Activated T-cell treated with anti-CD3 and anti-CD28 coated beads, Interleukin-2, amount 50 U/mL, for 1 hour (primary cell): Measurements from ENCODE around the gene GPC6.

Experiments
- DNase-seq: peaks from one replicate; pipeline ENCODE4 v3.0.0-alpha.2; 2020

Gene GPC6

DNA sequence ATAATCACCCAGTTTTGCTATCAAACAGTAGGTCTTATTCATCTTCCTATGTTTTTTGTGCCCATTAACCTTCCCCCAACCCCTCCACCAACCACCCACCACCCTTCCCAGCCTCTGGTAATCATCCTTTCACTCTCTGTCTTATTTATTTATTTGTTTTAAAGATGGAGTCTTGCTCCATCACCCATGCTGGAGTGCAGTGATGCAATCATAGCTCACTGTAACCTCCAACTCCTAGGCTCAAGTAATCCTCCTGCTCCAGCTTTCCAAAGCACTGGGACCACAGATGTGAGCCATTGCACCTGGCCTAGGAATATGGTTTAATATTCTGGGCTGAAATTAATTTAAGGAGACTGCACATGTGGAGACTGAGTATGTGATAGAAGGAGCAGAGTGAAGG lies 527.0 kb downstream of the GPC6 start:
- no peak for DNase-seq

DNA sequence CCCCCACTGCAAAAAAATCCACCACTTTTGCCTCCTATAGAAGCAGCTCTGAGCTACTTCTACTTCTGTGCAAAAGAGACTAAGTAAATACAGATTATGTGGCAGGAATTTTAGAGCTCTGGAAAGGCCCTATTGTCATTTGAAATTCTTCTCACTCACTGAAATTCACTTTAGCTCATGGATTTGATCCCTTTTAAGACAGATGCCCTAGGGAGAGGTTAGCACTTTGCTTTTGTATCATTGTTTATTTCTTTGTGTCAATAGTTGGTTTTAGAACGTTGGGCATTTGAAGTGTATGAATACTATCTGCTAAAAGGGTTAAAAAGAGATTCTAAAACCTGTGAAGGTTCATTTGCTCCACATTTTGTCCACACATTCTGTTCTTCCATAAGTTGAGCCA lies 528.7 kb downstream of the GPC6 start:
- DNase-seq: no peak

DNA sequence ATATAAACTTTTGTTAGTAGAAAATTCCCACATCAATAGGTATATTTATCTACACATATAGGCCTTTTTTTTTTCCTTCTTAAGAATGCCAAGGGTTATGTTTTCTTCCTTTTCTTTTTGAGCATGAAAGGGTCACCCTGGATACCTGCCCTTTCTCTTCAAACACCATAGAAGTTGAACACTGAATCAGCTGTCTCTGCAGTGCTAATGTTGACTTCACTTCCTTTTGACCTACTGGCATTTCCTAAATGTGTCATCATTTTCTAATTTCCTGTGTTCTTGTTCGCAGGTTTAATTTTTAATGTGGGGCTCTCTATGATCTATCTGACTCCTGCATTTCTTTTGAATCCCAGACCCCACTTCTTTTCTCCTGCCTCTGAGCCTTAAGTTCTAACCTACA lies 532.0 kb downstream of the GPC6 start:
- no peak for DNase-seq

DNA sequence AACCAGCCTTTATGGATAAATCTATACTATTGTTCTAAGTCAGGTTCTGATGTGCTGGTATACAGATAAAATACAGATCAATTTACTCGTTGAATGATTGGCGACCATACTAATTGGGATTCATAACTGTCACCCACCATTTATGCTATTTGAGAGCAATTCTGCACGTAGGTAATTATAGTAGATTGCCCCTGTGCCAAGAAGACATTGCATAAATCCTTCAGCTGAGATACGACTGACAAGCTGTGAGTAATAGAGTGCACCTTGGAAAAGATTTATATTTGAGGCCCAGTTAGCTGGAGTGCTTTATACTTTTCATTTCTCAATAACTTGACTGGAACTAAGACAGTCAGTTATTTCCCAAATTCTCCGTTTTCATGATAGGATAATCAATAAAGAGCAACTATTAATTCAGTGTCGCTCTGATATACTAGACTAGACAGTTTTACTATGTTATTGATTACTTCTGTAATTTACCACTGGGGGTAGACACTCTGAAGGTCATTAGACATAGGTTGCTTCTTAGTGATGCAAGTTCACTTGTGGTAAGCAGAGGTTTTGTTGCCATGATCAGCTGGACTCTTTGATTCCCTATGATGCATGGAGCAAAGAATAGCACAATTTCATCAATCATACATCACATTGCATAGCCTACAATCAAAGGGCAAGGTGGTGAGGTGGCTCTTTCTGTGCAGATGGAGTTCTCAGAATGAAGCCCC lies 536.3 kb downstream of the GPC6 start:
- DNase-seq: no peak

DNA sequence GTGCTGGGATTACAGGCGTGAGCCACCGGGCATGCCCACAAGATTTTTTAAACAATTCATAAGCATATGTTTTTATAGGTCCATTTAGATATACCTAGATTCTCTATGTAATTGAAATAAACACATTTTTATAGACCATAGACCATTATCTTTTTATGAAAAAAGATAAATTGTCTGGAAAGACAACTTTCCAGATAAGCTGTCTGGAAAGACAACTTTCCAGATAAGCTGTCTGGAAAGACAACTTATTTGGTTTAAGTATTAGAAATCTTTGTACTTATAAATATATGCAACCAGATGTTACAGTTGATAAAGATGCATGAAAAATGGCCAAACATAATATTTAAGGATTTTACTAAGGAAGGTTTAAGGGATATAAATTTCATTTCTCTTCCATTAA lies 538.5 kb downstream of the GPC6 start:
- DNase-seq: no peak

DNA sequence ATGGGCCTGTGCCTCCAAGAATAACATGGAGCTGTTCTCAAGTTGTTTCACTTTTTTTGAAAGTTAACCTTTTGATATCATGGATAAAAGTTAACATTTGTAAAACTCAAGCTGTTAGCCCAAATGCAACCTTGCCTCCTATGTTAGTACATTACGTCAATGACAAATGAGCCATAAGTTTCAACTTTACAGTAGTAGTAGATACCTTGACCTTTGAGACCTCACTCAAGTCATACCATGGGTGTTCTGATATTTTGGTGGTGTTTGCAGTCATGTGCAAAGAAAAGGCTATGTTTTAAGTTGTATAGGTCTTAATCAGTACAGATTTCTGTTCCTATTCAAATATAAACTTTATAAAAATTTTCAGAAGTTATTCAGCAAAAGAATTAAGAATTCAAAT lies 539.2 kb downstream of the GPC6 start:
- DNase-seq: no peak

DNA sequence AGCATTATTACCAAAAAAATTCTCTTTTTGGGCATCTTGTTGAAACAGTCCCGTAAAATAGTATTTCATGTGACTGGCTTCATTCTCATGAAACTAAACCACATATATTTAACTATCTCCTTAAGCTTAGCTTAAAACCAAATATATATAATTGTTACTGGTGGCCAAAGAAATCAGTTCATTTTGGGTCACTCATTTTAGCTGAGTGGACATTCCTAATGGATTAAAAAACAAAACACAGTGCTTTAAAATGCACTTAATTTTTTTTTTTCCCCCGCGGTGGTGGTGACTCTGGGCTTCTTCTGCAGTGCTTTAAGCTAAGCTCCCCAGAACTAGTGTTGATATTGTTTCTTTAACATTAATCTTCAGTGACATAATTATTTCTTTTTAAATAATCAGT lies 540.1 kb downstream of the GPC6 start:
- no peak for DNase-seq

DNA sequence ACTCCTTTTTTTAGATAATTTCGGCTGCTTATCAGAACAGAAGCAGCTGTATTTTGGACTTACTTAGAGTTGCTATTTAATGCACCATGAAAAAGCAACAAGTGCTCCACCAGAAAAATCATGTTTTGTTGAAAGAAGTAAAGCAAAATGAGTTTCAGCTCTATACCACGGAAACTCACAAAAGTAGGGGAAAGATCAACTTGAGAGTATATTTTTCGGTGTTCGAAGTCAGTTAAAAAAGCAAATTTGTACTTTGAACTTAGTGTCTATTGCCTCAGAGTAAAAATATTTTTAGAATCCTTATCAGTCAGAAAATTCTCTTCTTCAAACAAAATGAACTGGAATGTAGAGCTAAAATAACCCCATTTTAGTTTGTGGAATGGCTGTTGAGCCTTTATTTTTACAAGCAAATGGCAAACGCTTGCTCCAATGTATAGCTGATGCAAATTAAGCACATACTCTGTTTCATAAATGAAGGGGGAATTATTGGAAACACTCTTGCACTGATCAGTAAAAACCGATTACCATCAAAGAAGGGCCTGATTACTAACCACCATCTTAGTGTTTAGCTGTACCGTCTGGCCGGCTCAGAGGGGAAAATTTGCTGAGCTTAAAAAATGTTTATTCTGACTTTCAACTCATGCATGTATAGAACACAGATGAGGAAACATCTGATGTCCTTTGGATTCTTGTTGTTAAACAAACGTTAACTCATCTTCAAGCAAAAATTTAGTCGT lies 540.7 kb downstream of the GPC6 start:
- DNase-seq: no peak

DNA sequence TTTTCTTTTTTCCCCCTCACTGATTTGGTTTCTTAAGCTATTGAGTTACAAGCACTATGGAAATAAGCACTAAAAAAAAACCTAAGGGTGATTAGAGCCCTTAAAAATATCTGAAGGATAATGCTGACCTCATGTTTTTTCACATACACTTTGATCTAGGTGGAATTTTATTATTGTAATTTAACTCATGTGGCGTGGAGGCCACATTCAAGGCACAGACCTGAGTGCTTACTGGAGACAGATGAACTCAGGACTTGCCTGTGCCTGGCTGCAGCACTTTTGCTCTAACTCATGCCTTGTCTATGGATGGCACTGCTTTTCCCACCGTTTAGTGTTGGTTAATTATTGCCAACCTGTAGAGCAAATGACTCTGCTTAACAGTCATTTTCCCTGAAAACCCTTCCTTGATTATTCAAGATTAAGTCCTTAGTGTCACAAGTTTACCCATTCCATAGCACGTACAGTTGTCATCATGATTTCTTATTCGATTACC lies 541.4 kb downstream of the GPC6 start:
- DNase-seq: no peak

DNA sequence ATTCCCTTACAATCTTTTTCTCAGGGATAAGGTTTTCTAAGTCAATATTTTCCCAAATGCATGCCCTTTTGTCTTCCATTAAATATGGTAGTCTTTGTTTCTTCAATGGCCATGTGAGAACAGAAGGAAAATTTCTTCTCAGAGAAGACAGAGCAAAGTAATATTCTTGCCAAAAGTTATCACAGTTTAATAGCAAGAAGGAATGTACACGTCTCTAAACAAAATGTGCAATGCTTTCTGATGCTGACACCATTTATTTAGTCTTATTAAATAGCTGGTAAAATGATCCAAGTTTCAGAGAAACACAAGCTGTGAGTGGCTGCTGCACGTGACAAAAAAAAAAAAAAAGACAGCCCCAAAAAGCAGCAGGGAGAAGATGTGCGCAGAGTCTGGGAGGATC lies 542.5 kb downstream of the GPC6 start:
- DNase-seq: no peak

DNA sequence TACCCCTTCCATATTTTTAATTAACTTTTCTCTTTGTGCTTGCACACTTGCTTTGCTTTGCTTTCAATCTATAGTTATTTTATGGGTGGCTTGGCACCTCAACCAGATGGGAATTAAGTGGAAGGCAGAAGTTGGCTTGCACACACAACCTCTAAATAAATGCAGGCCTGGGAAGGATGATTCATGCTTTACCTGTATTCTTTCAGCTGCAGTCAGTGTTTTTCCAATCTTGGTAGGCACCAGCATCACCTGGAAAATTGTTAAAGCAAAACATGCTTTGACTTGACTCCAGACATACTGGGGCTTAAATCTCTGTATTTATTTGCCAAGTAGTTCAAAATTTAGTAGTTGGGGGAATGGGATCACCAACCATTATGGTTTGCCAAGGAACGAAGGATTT lies 543.0 kb downstream of the GPC6 start:
- no peak for DNase-seq

DNA sequence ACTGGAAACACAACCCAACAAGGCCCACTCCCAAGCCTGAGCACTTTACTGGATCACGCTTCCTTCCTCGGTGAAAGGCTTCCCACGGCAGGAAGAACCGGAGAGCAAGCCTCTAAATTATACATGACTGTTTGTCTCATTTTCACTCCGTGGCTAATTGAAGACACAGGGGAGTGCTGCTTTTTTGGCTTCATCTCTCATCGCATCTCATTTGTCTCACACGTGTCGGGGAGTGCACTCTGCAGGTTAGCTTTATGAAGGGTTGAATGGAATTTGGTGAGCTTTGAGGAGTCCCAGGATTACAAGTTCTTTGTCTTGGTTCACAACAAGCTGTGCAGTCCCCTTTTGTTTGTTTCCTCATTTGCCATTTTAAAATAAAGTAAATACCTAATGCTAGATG lies 544.6 kb downstream of the GPC6 start:
- no peak for DNase-seq

DNA sequence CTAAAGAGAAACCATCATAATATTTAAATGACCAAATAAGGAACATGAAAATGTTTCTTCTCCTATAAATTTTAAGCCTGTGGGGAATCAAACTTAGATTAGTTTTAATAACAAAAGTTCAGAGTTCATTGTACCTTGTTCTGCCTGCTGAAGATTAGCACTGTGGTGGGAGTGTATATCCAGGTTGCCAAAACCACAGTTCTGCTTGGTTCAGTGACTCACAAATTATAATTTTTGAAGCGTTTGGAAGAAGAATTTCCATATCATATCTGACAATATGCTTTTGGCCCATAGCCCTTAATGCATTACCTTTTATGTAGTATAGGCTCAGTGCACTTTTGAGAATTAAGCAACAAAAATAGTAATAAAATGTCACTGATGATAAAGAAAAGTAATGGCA lies 545.2 kb downstream of the GPC6 start:
- no peak for DNase-seq

DNA sequence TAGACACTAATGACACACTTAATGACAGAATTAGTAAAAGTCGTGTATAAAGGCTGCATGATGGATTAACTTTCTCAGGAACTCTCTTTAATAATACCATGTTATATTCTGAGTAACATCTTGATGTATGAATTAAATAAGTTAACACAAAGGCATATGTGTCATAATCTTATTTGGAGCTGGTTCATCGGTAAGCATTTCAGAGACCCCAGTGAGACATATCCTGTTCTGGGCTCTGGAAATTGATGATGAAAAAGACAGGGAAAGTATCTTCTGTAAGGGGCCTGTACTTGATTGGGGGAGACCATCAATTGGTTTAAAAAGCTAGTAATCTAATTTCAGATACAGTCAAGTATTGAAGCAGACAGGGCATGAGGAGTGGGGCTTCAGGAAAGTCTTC lies 547.9 kb downstream of the GPC6 start:
- DNase-seq: no peak

DNA sequence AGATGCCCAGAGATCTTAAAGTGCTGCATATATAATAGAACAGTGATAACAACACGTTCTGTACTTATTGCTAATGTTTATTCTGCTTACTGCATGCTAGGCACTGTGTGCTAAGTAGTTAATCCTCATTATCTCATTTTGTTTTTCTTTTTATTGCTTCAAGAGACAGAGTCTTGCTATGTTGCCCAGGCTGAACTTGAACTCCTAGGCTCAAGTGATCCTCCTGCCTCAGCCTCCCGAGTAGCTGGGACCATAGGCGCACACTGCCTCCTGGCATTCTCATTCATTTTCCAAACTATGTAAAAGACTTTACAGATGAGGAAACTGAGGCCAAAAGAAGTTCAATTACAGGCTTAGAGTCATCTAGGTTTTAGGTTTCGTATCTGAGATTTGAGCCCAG lies 548.4 kb downstream of the GPC6 start:
- no peak for DNase-seq

DNA sequence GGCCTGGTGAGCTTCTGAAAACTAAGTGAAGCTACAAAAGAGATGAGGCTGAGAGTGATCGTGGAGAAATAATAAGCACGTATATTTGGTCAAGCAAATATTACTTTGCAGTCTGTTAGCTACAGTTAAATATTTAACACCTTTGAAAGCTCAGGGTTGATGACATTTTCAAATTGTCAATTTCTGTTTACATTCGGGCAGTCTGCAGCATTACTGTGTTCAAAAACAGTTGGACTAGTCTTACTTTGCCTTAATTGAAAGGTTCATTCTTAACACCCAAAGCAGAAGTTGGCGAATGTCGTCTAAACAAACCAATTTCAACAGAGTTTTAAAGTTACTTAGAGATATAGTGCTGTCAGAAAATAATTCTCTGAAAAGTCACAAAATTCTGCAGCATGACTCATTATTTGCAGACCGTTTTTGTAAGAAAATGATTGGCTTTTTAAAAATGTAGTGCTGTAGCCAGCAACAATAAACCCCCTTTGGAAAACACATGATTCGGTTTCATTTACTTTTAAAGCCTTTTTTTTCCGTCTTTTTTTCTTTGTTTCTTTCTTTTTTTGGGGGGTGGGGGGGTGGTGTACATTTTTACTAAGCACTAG lies 549.0 kb downstream of the GPC6 start:
- no peak for DNase-seq

DNA sequence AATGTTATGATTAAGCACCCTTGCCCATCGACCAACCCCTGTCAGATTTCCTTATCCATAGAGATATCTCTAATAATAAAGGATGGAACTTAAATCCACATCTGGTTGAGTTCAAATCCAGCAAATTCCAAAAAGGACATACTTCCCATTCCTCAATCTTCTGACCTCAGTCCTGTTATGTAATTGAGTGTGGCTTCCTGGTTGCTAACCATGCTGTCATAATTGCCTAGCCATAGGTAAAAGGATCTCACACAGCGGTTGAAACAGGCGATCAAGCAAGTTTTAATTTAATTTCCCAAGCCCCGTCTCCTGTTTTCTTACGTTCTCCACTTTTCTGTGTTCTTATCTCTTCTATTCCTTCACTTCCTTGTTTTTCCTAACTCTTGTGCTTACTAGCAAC lies 550.3 kb downstream of the GPC6 start:
- DNase-seq: no peak

DNA sequence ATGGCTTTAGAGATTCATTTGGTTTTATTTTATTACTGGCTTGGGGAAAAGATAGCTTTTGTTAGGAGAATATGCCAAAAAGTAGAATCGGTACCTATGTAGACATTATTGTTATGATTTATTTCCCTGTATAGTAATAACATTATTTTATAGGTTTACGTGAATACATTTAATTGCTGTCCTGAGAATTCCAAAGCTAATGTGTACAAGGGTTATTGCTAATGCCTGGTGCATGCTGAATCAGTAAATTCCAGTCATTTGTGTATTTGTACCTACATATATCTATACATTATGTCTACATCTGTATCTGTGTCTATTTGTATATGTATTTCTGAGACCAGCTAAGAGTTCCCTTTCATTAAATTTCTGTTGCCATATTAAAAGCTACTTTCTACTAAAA lies 550.9 kb downstream of the GPC6 start:
- DNase-seq: no peak

DNA sequence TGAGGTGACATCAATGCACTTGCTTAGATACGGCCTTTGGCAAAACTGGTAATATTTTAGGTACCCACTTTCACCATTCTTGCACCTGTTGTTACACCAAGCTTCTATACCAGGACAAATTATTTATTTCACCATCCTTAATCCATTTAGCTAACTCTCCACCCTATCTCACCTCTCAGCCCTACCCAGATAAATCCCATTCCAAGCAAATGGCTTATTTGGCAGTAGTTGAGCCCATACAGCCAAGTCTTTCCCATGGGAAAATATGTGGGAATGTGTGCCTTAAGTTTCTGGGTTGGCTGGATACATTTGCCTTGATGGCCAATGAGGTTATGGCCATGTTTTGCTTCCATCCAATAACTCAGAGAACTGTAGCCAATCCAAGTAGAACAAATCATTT lies 551.9 kb downstream of the GPC6 start:
- no peak for DNase-seq

DNA sequence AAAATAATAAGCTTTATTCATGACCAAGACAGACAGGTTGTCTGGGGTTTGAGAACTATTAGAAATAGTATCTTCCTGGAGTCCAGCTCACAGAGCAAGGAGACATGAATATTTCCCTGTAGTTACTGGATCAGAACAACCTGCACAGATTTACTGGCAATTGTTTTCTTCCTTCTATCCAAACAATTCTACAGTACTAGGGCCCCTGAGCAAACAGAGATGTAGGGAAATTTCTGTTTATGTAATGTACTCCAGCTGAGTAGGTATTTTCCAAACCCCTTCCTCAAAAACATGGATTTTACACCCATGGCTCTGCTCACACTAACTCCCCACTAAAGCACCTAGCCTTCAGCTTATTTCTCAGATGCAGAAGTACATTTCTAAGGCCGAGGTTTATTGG lies 557.6 kb downstream of the GPC6 start:
- DNase-seq: no peak

DNA sequence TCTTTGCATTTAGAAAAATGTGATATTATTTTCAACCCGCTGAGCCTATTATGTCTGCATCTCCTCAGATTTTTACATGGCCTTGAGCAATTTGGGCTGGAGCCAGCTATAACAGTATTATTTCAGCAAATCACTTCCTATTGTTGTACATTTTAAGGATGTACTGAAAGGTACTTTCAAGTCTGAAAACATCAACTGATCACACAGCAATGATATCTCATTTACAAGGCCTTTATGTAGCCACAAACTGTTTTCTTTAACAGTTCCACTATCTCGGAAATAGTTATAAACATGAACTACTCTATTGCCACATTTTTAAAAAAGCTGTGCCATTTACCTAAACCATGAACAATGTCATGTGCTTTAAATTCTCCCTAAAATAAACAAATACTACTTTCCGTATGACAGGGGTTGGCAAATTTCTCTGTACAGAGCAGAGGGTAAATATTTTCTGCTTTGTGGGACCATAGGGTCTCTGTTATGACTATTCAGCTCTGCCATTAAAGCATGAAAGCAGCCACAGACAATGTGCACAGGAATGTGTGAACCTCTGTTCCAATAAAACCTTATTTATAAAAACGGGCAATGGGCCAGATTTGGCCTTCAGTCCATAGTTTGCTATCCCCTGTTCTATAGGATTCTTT lies 560.4 kb downstream of the GPC6 start:
- no peak for DNase-seq

DNA sequence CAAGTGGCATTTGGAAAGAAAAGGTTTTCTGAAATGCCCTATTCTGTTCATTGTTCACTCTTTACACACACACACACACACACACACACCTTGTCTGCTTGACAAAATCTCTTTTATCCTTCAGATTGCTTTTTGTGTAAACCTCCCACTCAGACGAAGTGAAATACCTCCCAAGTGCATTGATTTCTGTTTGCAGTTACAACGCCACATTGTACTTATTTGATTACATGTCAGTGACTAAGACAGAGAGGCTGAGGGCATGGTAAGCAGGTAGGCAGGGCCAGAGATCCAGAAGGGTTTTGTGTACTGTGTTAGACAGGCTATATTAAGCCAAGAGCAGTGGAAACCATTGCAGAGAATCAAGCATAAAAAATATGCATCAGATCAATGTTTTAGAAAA lies 561.8 kb downstream of the GPC6 start:
- no peak for DNase-seq

DNA sequence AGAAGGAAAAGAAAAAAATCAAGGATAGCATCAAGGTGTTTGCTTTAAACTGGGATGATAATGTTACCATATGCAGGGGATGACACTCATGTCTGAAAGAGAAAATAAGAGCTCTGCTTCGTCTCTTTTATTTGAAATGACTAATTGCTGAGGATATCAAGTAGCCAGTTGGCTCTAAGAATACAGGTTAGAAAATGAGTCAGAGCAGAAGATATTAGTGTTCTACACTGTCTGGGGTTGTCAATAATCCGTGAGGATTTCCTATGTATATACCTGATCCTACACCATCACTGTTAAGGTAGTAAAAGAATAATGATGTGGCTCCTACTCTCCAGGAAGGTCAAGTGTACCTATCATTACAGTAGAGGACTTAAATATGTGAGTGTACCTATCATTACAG lies 562.5 kb downstream of the GPC6 start:
- DNase-seq: no peak
